Measurements from ENCODE around the gene KCNQ2.
A peak's percentile ranks its signal among the peaks of the same experiment; 100 is the strongest.

The KCNQ2 gene

GRCh38 chr20:63452341-63452740 is 20.1 kb downstream of the KCNQ2 start:
- DNase-seq: no peak

DNA sequence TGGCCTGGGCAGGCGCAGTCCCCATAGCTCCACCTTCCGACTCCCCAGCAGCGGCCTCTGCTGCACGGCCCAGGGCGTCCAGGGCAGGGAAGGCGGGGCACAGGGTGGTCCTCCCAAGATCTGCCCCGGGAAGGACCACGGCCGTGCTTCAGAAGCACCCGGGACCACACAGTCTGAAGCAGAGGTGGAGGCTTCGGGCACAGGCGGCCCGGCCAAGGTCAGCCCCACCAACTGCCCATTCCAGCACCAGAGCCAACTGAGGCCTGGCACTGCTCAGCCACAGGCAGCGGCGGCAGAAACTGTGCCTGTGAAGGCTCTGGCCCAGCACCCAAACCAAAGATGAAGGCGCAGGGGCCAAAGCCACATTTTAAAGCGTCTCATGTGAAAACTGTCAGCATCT is 20.6 kb downstream of the KCNQ2 start:
- no peak for DNase-seq

GRCh38 chr20:63449796-63450730 is 22.4 kb downstream of the KCNQ2 start:
- DNase-seq: no peak

- DNase-seq: no peak
Observed at GRCh38 chr20:63449025-63449424, 23.4 kb downstream of the KCNQ2 start.

GRCh38 chr20:63448031-63448430 is 24.4 kb downstream of the KCNQ2 start:
- DNase-seq: no peak

DNA sequence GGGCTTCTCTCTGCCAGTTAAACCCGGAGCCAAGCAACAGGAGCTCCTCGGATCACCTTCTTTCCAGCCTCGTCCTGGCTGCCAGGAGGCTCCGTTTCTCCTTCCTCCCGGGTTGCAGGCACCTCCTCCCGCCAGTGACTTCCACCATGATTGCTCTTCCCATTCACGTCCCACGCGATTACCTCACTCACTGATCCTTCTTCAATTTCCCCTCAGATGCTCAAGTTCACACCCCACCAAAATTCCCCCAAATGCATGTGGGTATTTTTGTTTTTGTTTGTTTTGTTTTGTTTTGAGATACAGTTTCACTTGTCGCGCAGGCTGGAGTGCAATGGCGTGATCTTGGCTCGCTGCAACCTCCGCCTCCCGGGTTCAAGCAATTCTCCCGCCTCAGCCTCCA is 25.1 kb downstream of the KCNQ2 start:
- DNase-seq: no peak

DNA sequence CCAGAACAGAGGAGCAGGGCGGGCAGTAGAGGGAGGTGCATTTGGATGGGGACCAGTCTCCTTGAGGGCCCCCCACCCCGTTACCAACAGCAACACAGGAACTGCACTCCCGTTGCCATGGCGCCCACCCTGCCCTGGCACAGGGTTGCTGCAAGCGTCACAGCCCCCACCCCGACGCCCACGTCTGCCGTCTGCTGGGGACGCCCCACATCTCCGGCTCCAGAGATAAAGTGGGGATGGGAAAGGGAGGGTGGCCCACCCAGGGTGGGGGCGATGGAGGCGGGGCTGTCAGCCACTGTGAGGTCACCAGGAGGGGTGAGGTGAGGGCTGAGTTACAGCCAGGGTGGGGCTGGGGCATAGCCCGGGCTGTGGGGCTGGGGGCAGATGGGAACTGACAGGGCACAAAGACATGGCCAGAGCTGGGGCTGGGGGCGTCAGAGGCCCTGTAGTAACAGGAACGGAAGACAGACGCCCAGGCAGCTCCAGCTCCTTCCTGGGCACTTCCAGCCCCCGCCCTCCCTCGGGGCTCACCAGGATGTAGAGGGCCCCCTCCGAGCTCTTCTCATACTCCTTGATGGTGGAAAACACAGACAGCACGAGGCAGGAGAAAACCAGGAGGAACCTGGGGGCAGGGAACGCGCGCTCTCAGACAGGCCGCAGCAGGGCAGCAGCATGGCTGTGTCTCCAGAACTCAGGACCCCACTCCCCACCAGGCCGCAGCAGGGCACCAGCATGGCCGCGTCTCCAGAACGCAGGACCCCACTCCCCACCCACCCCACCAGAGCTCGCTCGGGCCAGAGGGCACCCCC is 26.0 kb downstream of the KCNQ2 start:
- DNase-seq: no peak

DNA sequence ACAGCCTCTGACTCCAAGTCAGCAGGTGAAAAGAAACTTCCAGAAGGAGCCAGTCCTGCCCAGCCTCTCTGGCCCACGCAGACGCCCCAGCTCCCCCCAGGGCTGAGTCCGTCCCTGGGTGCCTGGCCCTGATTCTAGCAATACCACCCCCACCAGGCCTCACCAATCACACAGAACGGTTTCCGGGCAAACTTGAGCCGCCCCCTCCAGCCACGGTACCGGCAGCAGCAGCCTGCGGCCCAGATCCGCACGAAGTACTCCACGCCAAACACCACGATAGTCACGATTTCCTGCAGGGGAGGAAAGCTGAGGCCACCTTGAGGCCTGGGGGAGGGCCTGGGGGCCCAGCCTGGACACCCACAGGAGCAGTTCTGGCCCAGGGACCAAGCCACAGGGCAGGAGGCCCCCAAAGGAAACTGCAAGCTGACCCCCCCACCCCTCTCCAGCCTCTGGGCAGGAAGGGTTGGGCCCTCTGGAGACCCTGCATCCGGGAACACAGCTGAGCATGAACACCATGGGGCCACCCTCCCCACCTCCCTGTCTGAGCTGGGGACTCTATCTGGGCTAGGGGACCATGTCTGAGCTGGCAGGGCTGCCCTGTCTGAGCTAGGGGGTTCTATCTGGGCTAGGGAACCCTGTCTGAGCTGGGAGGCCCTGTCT is 27.2 kb downstream of the KCNQ2 start:
- DNase-seq: no peak

- DNase-seq: no peak
Observed at GRCh38 chr20:63444548-63444947, 27.9 kb downstream of the KCNQ2 start.

DNA sequence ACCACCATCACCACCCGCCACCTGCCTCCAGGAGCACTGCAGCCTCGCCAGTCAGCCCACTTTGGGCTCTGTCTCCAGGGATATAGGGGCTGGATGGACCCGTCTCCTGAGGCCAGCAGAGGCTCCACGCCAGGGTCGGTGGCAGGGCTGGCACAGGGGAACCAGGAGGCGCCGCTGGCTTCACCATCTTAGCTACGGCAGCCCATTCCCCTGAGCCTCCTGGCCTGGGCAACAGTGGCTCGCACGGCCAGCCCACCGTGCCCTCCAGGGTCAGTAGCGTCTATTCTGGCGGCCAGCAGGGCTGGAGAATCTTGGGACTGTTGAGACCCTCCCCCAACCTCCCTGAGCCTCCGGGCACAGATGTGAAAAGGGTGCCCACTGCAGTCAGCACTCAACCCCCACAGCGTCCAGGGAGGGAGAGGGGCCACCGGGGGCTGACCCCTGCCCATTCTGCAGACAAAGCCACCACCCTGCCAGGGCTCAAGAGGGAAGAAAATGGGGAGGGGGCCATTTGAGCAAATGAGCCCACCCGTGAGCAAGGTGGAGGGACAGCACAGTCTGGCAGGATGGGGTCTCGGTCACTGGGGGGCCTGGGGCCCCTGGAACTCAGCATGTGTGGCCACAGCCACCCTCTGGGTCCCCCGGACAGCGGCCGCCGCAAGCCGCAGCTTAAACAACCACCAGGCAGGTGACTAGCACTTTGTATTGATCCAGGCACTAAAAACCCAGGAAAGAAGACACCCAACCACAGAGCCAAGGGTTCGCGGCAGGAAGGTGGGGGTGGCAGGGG is 28.7 kb downstream of the KCNQ2 start:
- no peak for DNase-seq

DNA sequence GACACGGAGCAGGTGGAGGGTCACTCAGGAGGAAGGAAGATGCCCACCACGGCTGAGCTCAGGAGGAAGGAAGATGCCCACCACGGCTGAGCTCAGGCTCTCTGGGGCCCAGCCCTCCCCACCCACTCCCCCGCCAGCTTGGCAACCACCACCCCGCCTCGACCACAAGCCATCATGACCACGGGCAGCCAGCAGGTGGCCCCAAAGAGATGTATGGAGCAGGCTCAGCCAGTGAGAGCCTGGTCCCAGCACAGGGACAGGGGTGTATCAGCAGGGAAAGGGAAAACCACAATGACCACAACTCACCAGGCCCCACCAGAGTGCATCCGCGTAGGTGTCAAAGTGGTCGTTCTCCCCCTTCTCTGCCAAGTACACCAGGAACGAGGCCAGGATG is 30.4 kb downstream of the KCNQ2 start:
- no peak for DNase-seq

DNA sequence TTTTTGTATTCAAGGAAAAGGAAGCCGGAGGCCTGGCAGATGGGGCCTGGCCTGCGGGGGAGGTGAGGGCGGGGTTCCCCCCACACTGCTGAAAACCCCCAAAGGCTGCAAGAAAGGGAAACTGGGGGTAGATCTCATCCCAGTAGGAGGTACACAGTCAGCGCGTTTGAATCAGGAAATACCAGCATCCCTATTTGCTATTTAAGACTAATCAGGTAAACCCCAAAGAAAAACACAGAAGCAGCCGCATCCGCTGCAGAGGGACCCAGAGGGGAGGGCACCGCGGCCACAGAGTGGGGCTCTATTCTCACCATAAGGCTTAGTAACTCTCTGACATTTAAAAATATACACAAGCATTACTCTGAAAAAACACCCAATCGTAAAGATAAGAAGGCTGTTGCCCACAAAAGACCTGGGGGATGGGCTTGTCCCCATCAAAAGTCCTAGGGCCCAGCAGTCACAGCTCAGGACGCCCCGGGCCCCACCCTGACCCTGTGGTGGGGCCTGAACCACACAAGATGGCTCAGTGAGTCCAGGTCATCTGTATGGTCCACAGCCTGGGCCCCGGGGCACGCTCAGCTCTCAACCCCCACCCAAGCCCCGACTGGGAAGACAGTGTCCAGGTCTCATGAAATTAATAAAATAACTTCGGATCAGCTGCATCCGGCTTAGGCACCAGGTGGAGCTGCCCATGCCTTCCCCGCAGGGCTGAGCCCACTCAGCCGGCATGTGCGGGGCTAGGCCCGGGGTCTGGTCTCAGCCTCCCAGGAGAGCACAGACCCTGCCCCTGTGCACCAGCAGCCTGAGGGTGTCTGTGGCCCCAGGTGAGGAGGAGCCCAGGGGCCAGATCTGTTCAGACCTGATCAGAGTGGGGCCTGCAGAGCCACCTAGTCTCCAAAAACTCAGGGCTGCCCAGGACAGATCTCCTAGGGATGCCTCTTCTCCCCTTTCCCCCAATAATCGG is 31.0 kb downstream of the KCNQ2 start:
- DNase-seq: no peak

DNA sequence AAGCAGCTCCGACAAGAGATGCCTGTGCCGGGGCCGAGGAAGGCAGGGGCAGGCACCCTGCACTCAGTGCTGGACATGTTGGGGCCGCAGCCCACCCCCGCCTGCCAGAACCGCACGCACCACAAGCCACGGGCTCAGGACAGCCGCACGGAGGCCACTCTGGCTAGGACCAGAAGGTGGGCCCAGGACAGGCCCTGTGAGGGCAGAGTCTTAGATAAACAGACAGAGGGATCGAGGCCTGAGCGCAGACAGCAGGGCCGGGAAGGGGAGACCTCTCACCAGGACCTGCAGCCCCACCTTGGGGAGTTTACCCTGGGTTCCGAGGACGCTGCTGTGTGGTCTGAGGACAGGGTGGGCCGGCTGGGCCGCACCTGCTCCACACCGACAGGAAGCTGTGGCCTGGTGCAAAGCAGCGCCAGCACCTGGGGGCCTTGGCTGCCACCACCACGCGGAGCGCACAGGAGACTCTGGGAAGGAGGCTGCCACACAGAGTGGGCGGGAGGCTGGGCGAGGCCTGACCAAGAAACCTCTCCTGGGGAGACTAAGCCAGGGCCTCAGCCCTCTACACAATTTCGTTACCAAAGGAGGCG is 32.0 kb downstream of the KCNQ2 start:
- DNase-seq: no peak

DNA sequence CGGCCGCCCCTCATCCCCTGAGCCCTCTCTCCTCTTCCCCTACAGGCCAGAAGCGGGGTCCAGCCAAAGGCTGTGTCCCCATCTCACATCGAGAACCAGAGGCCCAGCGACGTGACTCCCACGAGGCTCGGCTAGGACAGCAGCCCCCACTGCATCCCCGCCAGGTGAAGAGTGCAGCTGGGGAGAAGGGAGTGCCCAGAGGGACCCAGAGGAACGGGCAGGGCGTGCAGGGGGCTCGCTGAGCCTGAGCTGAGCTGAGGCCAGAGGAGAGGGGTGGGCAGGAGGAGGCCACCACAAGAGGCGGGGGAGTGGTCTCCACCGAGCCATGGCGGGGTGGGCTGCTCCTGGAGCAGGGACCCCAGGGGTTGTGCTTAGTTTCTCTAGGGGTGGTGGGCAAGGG is 32.6 kb downstream of the KCNQ2 start:
- DNase-seq: no peak

DNA sequence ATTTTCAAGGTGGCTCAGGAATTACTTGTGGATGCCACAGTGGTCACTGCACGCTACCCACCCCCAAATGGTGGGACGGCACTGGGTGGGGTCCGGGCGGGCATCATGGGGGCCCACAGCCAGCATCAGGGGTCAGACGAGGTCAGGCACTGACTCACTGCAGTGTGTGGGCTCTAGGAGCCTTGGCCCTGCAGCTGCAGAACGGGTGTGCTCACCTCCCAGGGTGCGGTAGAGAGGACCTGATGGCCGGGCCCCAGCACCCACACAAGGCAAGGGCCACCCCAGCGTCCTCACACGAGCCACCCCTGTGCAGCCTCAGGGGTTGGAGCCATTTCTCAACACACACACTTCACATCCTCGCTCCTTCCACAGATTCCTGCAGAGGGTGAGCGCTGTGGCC is 34.3 kb downstream of the KCNQ2 start:
- DNase-seq: no peak

- no peak for DNase-seq
Observed at GRCh38 chr20:63435552-63435951, 36.9 kb downstream of the KCNQ2 start.

DNA sequence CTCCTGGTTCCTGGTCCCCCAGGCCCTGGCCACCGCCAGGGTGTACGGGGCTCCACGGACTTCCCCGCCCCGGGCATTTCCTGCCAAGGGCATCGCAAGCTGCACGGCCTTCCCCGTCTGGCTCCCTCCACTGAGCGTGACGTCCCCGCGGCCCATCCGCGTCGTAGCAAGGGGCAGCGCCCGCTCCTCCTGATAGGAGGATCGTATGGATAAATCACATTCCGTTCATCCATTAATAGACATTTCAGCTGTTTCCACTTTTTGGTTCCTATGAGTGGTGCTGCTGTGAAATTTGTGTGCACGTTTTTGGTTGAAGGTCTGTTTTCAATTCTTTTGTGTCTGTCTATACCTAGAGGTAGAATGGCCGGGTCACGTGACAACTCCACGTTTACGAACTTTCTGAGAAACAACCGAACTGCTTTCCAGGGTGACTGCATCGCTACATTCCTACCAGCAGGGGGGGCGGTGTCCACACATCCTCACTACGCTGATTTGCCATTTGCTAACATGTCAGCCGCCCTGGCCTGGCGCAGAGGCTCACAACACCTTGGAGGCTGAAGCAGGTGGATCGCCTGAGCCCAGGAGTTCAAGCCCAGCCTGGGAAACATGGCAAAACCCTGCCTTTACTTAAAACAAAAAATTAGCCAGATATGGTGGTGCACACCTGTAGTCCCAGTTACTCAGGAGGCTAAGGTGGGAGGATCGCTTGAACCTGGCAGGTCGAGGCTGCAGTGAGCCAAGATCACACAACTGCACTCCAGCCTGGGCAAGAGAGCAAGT is 37.7 kb downstream of the KCNQ2 start:
- DNase-seq: peak; percentile 86

DNA sequence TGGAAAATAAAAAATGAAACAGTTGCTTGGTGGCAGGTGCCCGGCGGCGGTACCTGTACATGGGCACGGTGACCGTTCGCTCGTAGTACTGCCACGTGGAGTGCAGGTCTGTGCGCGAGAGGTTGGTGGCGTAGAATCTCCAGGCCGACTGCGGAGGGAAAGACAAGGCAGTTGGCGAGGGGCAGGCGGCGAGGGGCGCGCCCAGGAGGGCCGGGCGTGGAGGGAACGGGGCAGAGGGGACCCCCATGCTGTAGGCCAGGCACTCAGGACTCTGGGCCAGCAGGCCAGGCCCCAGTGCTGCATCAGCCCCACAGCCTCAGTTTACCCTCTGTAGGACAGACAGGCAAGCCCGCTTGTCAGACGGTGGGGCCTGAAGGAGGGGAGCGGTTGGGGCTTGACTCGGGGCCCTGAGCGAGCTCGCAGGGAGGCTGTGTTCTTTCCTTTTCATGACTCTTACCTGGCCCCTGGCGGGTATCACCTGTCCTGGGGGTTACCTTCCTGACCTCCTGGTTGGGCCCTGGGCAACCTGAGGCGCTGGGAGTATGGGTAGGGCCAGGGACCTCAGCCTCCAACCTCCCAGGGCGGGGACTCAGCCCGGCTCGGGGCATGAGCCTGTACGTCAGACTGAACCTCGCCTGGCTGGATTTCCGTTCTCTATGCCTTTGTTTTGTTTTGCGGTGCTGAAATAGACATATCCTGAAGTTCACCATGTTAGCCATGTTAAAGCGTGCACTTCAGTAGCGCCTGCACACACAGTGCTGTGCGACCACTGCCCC is 38.5 kb downstream of the KCNQ2 start:
- DNase-seq: no peak

- no peak for DNase-seq
Observed at GRCh38 chr20:63433351-63433750, 39.1 kb downstream of the KCNQ2 start.

Measured in right forelimb (tissue), 1 donor.